Measurements from ENCODE around the gene NRIP3. TPM values are rescaled to one million over a fixed set of nuclear protein-coding genes. Genes with fewer than 3 reads are reported as not detected.
A peak's percentile ranks its signal among the peaks of the same experiment; 100 is the strongest.

Gene NRIP3
- total RNA-seq, 1 donor from 2014 or later: 1.3 TPM

- H3K9me3 ChIP-seq: no peaks in the 10 kb centered on the region
- peaks cover 17% of the 10 kb centered on the region for H3K4me1 ChIP-seq
- H3K27ac ChIP-seq: no peak overlapping the region
- H3K27me3 ChIP-seq: no peaks in the 10 kb centered on the region
- TF ChIP-seq, protein P1, sequence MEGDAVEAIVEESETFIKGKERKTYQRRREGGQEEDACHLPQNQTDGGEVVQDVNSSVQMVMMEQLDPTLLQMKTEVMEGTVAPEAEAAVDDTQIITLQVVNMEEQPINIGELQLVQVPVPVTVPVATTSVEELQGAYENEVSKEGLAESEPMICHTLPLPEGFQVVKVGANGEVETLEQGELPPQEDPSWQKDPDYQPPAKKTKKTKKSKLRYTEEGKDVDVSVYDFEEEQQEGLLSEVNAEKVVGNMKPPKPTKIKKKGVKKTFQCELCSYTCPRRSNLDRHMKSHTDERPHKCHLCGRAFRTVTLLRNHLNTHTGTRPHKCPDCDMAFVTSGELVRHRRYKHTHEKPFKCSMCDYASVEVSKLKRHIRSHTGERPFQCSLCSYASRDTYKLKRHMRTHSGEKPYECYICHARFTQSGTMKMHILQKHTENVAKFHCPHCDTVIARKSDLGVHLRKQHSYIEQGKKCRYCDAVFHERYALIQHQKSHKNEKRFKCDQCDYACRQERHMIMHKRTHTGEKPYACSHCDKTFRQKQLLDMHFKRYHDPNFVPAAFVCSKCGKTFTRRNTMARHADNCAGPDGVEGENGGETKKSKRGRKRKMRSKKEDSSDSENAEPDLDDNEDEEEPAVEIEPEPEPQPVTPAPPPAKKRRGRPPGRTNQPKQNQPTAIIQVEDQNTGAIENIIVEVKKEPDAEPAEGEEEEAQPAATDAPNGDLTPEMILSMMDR (IDR thresholded peaks at IDR 0.05): no peak
- intact Hi-C loops (cut with DNase I): no loop called here
- no peak overlapping the region for H3K4me3 ChIP-seq
- ATAC-seq: no peak
- no peaks in the 10 kb centered on the region for H3K36me3 ChIP-seq
- DNase-seq: no peak
Measured at GRCh38 chr11:9042488-9042887, 38.7 kb upstream of the NRIP3 start.

DNA sequence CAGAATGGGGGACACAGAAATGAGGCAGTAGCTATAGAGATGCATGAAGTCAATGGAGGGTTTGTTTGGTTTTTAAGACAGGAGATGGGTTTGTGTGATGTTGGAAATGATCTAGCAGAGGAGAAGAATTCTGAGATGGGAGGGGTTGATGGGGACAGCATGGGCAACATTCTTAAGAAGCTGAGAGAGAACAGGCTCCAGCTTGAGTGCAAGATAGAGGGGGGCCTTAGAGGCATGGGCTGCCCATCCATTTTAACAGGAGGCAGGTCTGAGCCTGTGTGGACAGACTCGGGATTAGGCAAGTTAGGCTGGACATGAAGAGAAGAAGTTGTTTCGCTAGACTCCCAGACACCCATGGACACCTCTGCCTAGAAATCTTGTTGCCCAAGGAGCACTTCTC, 37.9 kb upstream of the NRIP3 start:
- Histone ChIP-seq H3K4me1 (peaks cover 12% of the 10 kb centered on the region), H3K36me3 (no peaks in the 10 kb centered on the region), H3K9me3 (no peaks in the 10 kb centered on the region), H3K27me3 (no peaks in the 10 kb centered on the region), H3K4me3 (no peak overlapping the region), H3K27ac (no peak overlapping the region)
- DNase-seq: no peak
- no peak for ATAC-seq
- intact Hi-C loops (cut with DNase I): no loop called here
- TF ChIP-seq, protein P1 (IDR thresholded peaks at IDR 0.05): no peak

DNA sequence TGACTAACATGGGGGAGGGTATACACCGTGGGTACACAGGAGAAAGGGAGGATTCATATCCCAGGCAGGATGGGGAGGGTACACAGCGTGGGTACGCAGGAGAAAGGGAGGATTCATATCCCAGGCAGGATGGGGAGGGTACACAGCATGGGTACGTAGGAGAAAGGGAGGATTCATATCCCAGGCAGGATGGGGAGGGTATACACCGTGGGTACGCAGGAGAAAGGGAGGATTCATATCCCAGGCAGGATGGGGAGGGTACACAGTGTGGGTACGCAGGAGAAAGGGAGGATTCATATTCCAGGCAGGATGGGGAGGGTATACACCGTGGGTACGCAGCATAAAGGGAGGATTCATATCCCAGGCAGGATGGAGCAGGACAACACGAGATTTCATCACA, 36.6 kb upstream of the NRIP3 start:
- DNase-seq: no peak
- intact Hi-C loops (cut with DNase I): no loop called here

GRCh38 chr11:9039863-9040262, 36.1 kb upstream of the NRIP3 start:
- ATAC-seq (no peak), DNase-seq (no peak)
- H3K27me3 ChIP-seq: no peaks in the 10 kb centered on the region
- H3K9me3 ChIP-seq: no peaks in the 10 kb centered on the region
- no peak overlapping the region for H3K27ac ChIP-seq
- no peak overlapping the region for H3K4me3 ChIP-seq
- intact Hi-C loops (cut with DNase I): no loop called here
- TF ChIP-seq, protein P1 (IDR thresholded peaks at IDR 0.05): no peak
- H3K36me3 ChIP-seq: no peaks in the 10 kb centered on the region
- H3K4me1 ChIP-seq: peaks cover 8% of the 10 kb centered on the region

More for the DNA sequence above, 36.6 kb upstream of the NRIP3 start:
- Histone ChIP-seq H3K4me3 (no peak overlapping the region), H3K27me3 (no peaks in the 10 kb centered on the region), H3K4me1 (peaks cover 8% of the 10 kb centered on the region), H3K36me3 (no peaks in the 10 kb centered on the region), H3K27ac (no peak overlapping the region), H3K9me3 (no peaks in the 10 kb centered on the region)
- TF ChIP-seq, protein P1 (IDR thresholded peaks at IDR 0.05): no peak
- no peak for ATAC-seq

GRCh38 chr11:9039198-9039597, 35.4 kb upstream of the NRIP3 start:
- H3K27me3 ChIP-seq: no peaks in the 10 kb centered on the region
- H3K4me1 ChIP-seq: peaks cover 8% of the 10 kb centered on the region
- H3K4me3 ChIP-seq: no peak overlapping the region
- H3K27ac ChIP-seq: no peak overlapping the region
- no peaks in the 10 kb centered on the region for H3K36me3 ChIP-seq
- TF ChIP-seq, protein P1 (IDR thresholded peaks at IDR 0.05): no peak
- no peaks in the 10 kb centered on the region for H3K9me3 ChIP-seq
- DNase-seq (no peak), ATAC-seq (peak; percentile 61)
- intact Hi-C loops (cut with DNase I): no loop called here

DNA sequence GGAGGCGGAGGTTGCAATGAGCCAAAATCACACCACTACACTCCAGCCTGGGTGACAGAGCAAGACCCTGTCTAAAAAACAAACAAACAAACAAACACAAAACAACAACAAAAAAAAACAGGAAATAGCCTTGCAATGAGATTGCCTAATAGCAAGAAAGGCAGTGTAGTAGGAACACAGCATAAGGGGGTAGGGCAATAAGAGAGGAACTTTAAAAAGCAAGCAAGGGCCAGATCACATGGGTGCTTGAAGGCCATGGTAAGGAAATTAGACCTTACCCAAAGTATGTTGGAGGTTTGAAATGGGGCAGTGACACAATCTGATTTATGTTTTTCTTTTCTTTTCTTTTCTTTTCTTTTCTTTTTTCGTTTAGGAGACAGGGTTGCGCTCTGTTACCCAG, 34.7 kb upstream of the NRIP3 start:
- TF ChIP-seq, protein P1 (IDR thresholded peaks at IDR 0.05): no peak
- Histone ChIP-seq H3K4me1 (peaks cover 8% of the 10 kb centered on the region), H3K27me3 (no peaks in the 10 kb centered on the region), H3K9me3 (no peaks in the 10 kb centered on the region), H3K27ac (peak overlapping the region; percentile 13), H3K4me3 (no peak overlapping the region), H3K36me3 (no peaks in the 10 kb centered on the region)
- intact Hi-C loops (cut with DNase I): no loop called here
- ATAC-seq: peak; percentile 83
- no peak for DNase-seq

All from upper lobe of right lung (tissue), 1 donor.